ENCODE measurements around the gene NSD1. TPM values are rescaled to one million over a fixed set of nuclear protein-coding genes. Genes with fewer than 3 reads are reported as not detected.
"Not testable (repeated sequence)": the region's sequence is repeated elsewhere in the genome, so short reads cannot be mapped to it uniquely, and the experiment has no call there.

NSD1 gene
- total RNA-seq, 1 donor from 2014 or later: 178 TPM

DNA sequence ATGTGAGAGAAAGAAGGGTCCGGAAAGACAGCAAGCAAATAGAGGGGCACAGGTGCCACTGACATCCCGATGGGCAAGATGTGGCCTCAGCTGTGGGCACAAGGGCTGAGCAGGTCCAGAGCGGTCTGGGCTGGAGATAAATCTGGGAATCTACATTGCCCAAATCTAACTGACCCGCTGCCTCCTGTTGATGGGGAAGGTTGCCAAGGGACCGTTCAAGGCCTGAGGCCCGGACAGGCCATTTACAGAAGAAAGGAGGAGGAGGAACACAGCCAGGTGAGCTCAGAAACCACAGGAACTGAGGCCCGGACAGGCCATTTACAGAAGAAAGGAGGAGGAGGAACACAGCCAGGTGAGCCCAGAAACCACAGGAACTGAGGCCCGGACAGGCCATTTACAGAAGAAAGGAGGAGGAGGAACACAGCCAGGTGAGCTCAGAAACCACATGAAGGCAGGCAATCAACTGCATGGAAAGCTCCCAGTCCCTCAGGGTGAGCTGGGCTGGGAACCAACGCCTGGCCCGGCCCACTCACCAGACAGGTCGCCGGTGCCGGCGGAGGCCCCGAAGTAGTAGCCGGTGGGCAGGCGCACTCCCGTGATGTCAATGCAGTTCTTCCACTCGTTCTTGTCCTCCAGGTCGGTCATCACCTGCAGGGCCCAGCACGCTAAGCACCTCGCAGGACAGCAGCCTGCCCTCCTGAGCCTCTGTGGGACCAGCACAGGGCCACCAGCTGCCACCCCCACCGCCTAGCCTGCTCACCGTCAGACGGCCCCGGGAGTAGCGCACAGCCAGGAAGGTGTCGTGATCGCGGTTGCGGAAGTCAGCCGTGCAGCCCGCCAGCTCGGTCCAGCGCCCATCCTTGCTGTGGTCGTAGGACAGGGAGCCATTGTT is 203.3 kb downstream of the NSD1 start:
- no peak for DNase-seq (ENCODE audit: low spot score, unreplicated experiment)
- H3K4me1 Mint-ChIP-seq (ENCODE audit: low read depth): no peaks in the 10 kb centered on the region
- no peaks in the 10 kb centered on the region for H3K27me3 Mint-ChIP-seq
- peaks cover 31% of the 10 kb centered on the region for H3K36me3 Mint-ChIP-seq (ENCODE audit: insufficient read depth)
- no peak overlapping the region for H3K27ac Mint-ChIP-seq
- TF ChIP-seq, protein P1, sequence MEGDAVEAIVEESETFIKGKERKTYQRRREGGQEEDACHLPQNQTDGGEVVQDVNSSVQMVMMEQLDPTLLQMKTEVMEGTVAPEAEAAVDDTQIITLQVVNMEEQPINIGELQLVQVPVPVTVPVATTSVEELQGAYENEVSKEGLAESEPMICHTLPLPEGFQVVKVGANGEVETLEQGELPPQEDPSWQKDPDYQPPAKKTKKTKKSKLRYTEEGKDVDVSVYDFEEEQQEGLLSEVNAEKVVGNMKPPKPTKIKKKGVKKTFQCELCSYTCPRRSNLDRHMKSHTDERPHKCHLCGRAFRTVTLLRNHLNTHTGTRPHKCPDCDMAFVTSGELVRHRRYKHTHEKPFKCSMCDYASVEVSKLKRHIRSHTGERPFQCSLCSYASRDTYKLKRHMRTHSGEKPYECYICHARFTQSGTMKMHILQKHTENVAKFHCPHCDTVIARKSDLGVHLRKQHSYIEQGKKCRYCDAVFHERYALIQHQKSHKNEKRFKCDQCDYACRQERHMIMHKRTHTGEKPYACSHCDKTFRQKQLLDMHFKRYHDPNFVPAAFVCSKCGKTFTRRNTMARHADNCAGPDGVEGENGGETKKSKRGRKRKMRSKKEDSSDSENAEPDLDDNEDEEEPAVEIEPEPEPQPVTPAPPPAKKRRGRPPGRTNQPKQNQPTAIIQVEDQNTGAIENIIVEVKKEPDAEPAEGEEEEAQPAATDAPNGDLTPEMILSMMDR (IDR thresholded peaks at IDR 0.05; ENCODE audit: unreplicated experiment): no peak
- H3K4me3 Mint-ChIP-seq (ENCODE audit: low read depth): no peak overlapping the region
- no peaks in the 10 kb centered on the region for H3K9me3 Mint-ChIP-seq (ENCODE audit: low read depth)

DNA sequence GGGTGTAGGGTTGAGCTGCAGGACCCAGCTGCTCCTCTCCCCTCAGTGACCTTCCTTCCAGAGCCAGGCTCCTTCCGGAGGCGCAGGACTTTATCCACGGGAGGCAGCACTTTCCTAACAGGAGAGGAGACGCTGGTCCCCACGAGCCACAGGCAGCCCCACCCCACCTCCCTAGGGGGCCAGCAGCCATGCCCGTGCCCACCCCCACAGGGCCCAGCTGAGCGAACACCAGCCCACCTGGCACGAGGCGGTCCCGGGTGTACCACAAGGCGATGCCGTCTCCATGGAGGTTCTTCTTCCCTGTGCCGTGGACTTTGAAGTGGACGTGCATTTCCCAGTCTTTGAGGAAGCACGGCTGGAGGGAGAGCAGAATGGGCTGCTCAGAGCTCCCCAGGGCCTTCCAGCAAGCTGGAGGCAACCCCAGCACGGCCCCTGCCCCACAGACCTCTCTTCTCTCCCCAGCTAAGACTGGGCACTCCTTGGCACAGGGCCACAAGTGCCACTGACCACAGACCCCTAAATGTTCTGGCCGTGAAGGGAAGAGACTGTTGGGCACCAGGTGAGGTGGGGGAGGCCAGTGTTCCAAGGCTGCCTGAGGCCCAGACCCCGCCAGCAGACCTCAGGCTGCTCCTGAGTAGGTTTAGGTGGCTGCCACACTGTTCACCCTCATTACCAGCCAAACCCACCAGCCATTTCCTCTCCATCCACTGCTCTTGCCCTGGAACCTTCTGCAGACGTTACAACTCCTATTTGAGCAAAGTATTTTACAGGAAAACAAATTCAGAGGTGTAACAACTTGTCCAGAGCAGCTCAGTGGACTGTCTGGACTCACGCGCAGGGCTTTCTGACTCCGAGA is 204.9 kb downstream of the NSD1 start:
- H3K9me3 Mint-ChIP-seq (ENCODE audit: low read depth): no peaks in the 10 kb centered on the region

DNA sequence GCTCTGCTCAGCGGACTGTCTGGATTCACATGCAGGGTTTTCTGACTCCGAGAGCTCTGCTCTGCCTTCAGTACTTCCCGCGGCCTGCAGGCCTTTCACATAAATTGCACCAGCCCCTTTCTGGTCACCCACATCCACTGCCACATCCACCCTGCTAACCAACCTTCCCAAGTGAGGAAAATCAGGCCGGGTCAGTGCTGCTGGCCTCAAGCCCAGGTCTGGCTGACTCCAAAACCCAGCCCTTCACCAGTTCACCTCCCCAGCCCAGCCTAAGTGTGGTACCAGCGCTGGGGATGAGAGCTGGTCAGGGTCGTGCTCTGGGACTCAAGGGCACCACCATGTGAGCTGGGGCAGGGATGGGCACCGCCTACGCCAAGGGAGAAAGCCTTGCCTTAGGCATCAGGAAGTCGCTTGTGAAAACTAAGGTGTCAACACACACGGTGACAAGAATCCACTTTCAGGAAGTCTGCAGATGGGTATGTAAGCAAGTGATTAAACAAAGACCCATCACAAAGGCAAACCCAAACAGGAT is 205.6 kb downstream of the NSD1 start:
- Mint-ChIP-seq H3K4me3 (ENCODE audit: low read depth) (no peak overlapping the region), H3K9me3 (ENCODE audit: low read depth) (no peaks in the 10 kb centered on the region), H3K4me1 (ENCODE audit: low read depth) (no peaks in the 10 kb centered on the region), H3K27ac (no peak overlapping the region), H3K27me3 (no peaks in the 10 kb centered on the region), H3K36me3 (ENCODE audit: insufficient read depth) (peaks cover 28% of the 10 kb centered on the region)
- TF ChIP-seq, protein P1 (IDR thresholded peaks at IDR 0.05; ENCODE audit: unreplicated experiment): no peak
- DNase-seq (ENCODE audit: low spot score, unreplicated experiment): no peak

More for the DNA sequence above, 204.9 kb downstream of the NSD1 start:
- no peak for DNase-seq (ENCODE audit: low spot score, unreplicated experiment)
- no peak overlapping the region for H3K4me3 Mint-ChIP-seq (ENCODE audit: low read depth)
- no peak overlapping the region for H3K27ac Mint-ChIP-seq
- H3K4me1 Mint-ChIP-seq (ENCODE audit: low read depth): no peaks in the 10 kb centered on the region
- peaks cover 31% of the 10 kb centered on the region for H3K36me3 Mint-ChIP-seq (ENCODE audit: insufficient read depth)
- TF ChIP-seq, protein P1 (IDR thresholded peaks at IDR 0.05; ENCODE audit: unreplicated experiment): no peak
- no peaks in the 10 kb centered on the region for H3K27me3 Mint-ChIP-seq

DNA sequence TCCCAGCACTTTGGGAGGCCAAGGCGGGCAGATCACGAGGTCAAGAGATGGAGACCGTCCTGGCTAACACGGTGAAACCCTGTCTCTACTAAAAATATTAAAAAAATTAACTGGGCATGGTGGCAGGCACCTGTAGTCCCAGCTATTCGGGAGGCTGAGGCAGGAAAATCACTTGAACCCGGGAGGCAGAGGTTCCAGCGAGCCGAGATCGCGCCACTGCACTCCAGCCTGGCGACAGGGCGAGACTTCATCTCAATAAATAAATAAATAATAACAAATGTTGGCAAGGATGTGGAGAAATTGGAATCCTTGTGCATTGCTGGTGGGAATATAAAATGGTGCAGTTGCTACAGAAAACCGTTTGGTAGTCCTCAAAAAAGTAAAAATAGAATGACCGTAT is 209.4 kb downstream of the NSD1 start:
- H3K4me1 Mint-ChIP-seq (ENCODE audit: low read depth); H3K27ac Mint-ChIP-seq; DNase-seq (ENCODE audit: low spot score, unreplicated experiment); H3K27me3 Mint-ChIP-seq; H3K4me3 Mint-ChIP-seq (ENCODE audit: low read depth); H3K9me3 Mint-ChIP-seq (ENCODE audit: low read depth): not testable (repeated sequence)
- H3K36me3 Mint-ChIP-seq (ENCODE audit: insufficient read depth): peaks cover 15% of the 10 kb centered on the region

DNA sequence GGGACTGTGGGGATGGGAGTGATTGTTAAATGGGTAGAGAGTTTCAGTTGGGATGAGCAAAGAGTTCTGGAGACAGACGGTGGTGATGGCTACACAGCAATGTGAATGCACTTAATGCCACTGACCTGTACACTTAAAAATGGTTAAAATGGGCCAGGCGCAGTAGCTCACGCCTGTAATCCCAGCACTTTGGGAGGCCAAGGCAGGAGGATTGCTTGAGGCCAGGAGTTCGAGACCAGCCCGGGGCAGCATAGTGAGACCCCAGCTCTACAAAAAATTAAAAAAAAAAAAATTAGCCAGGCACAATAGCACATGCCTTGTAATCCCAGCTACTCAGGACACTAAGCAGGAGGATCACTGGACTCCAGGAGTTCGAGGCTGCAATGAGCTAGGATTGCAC is 210.2 kb downstream of the NSD1 start:
- TF ChIP-seq, protein P1 (IDR thresholded peaks at IDR 0.05; ENCODE audit: unreplicated experiment): no peak
- H3K4me3 Mint-ChIP-seq (ENCODE audit: low read depth): no peak overlapping the region
- peaks cover 15% of the 10 kb centered on the region for H3K36me3 Mint-ChIP-seq (ENCODE audit: insufficient read depth)
- no peak overlapping the region for H3K27ac Mint-ChIP-seq
- H3K27me3 Mint-ChIP-seq: no peaks in the 10 kb centered on the region
- no peaks in the 10 kb centered on the region for H3K9me3 Mint-ChIP-seq (ENCODE audit: low read depth)
- DNase-seq (ENCODE audit: low spot score, unreplicated experiment): no peak
- peaks cover 3% of the 10 kb centered on the region for H3K4me1 Mint-ChIP-seq (ENCODE audit: low read depth)

Measured in progenitor cell of endocrine pancreas (in vitro differentiated cells).